Heart right ventricle (tissue), 16 donors: ENCODE data around the gene PEPD. TPM values are rescaled to one million over a fixed set of nuclear protein-coding genes. Genes with fewer than 3 reads are reported as not detected.
A peak's percentile ranks its signal among the peaks of the same experiment; 100 is the strongest.

Experiments
- ATAC-seq, 8 donors: fragments of 200-7000 bp; cut with Tn5 transposase; one replicate each; pipeline ENCODE4 v1.9.1; 2020; ENCODE audit warnings: mild to moderate bottlenecking in 8 of 8, moderate library complexity in 8 of 8, moderate number of reproducible peaks in 1 of 8
- DNase-seq, 2 donors: peaks; one replicate each; pipeline ENCODE4 v3.0.0-alpha.2; 2020
- H3K27ac ChIP-seq, 10 donors: fragments of 200-600 bp; sonication (generic) in 2 of 10; one replicate each; pipeline versions ENCODE4 v1.5.0 to v1.8.0; 2020 to 2022; ENCODE audit warnings: mild to moderate bottlenecking in 3 of 10
- H3K27me3 ChIP-seq, 7 donors: fragments of 200-600 bp; one replicate each; pipeline ENCODE4 v1.8.0; 2021 to 2022; ENCODE audit warnings: mild to moderate bottlenecking in 2 of 7
- H3K36me3 ChIP-seq, 9 donors: fragments of 200-600 bp; sonication (generic) in 1 of 9; one replicate each; pipeline versions ENCODE4 v1.5.0 to v1.8.0; 2020 to 2022; ENCODE audit warnings: mild to moderate bottlenecking in 2 of 9
- H3K4me1 ChIP-seq, 9 donors: fragments of 200-600 bp; sonication (generic) in 1 of 9; one replicate each; pipeline versions ENCODE4 v1.5.0 to v1.8.0; 2020 to 2022; ENCODE audit warnings: mild to moderate bottlenecking in 4 of 9
- H3K4me3 ChIP-seq, 10 donors: fragments of 200-600 bp; sonication (generic) in 2 of 10; one replicate each; pipeline versions ENCODE4 v1.5.0 to v1.8.0; 2020 to 2022; ENCODE audit warnings: mild to moderate bottlenecking in 7 of 10, moderate library complexity in 2 of 10
- H3K9me3 ChIP-seq, 11 donors: fragments of 200-600 bp in 10 of 11; sonication (generic) in 2 of 11; one replicate each; pipeline versions ENCODE4 v1.5.0 to v1.8.0; 2013 to 2022; ENCODE audit warnings: mild to moderate bottlenecking in 2 of 11, control low read depth in 1 of 11, moderate library complexity in 1 of 11
- WGBS, 2 donors: extraction: QIAGEN DNeasy Blood & Tissue Kit; methylation state at CpG; one replicate each; pipeline ENCODE4 v1.1.7; 2013; ENCODE audit warnings: inconsistent platforms in 1 of 2; 5-methylcytosine and 5-hydroxymethylcytosine counted together
- intact Hi-C, 10 donors: fragments of 100-400 bp; cut with DNase I; formaldehyde crosslinking; loops; one replicate each; pipeline versions ENCODE4 v1.11.1 to v1.14.2; 2022
- polyA plus RNA-seq, 2 donors: library from polyadenylated mRNA; stranded (reverse); fragments of 200-250 nt; gene quantifications; one replicate each; pipeline ENCODE4 v1.2.3, GENCODE V29; 2013
- total RNA-seq, 10 donors: library from RNA; stranded (reverse); fragmentation: NEBNext Ultra II Directional in 3 of 10; extraction: Animal tissue kit (Norgen Biotek cat#: 25700) in 3 of 10; gene quantifications; one replicate each; pipeline versions ENCODE4 v1.2.1 to v1.2.4, GENCODE V29; 2021 to 2023
- TF ChIP-seq, protein P1 (sequence below), 9 donors: fragments of 200-600 bp; sonication (generic) in 2 of 9; IDR thresholded peaks; one replicate each; pipeline versions ENCODE4 v1.5.0 to v1.8.0; 2021 to 2022; ENCODE audit warnings: antibody characterized with exemption in 9 of 9, mild to moderate bottlenecking in 5 of 9, moderate library complexity in 1 of 9
- donor health status: Arrhythmogenic right ventricular cardiomyopathy.
- donor health status: ischemic (EF 13 %, LVEDD 7.1; RV severe dilation, severe dysfunction).
- donor health status: healthy with polysubstance abuse.
- donor health status: DM: no; HTN: yes; CAD: no.
- donor health status: DM: no; HTN: no; CAD: no.
- donor health status: ischemic (EF 25% LVEDD 6.9; RV normal size, moderate dysfunction).
- donor health status: ischemic (EF 25% LVEDD 5.7; RV mildly dilated, moderate dysfunction).
- donor health status: healthy.
- donor health status: DM: yes; HTN: yes; CAD: no.
- donor health status: Ischemic cardiomyopathy.
- donor health status: ischemic (EF 35%, LVEDD 5.7; RV mildly dilated, moderate dysfunction).
- donor health status: nonischemic (EF 11% LVEDD 7.7; RV severe dilation, severe dysfunction).
- donor health status: DM: yes; HTN: yes; CAD: no.
- donor health status: PGD.
- donor health status: ischemic (EF 29% LVEDD 5.4; RV normal size, mild dysfunction).
- donor health status: nonischemic (EF 23%, LVEDD 6.1; RV moderate dilation, normal function).

Gene PEPD
- total and polyA plus RNA-seq, 12 donors = 20.4 to 47.7 (median 26.8) TPM

DNA sequence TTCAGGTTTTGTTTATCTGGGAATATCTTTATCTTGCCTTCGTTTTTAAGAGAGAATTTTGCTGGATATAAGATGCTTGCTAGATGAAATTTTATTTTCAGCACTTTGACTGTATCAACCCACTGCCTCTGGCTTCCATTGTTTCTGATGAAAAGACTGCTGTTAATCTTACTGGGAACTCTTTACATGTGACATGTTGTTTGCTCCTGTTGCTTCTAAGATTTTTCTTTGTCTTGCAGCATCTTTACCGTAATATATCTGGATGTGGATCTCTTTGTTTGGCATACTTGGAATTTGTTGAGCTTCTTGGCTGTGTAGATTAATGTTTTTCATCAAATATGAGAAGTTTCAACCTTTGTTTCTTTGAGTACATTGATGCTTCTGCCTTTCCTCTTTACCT, 166.1 kb downstream of the PEPD start:
- 67 to 77% methylated on average over 2 of the region's 2 CpGs for WGBS, 2 donors
- H3K36me3 ChIP-seq = no peaks in the 10 kb centered on the region
- H3K4me1 ChIP-seq = no peaks in the 10 kb centered on the region
- H3K4me3 ChIP-seq = no peak overlapping the region
- TF ChIP-seq, protein P1, sequence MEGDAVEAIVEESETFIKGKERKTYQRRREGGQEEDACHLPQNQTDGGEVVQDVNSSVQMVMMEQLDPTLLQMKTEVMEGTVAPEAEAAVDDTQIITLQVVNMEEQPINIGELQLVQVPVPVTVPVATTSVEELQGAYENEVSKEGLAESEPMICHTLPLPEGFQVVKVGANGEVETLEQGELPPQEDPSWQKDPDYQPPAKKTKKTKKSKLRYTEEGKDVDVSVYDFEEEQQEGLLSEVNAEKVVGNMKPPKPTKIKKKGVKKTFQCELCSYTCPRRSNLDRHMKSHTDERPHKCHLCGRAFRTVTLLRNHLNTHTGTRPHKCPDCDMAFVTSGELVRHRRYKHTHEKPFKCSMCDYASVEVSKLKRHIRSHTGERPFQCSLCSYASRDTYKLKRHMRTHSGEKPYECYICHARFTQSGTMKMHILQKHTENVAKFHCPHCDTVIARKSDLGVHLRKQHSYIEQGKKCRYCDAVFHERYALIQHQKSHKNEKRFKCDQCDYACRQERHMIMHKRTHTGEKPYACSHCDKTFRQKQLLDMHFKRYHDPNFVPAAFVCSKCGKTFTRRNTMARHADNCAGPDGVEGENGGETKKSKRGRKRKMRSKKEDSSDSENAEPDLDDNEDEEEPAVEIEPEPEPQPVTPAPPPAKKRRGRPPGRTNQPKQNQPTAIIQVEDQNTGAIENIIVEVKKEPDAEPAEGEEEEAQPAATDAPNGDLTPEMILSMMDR (IDR thresholded peaks at IDR 0.05) = no peak
- no peak for DNase-seq
- H3K27ac ChIP-seq = no peak overlapping the region
- peaks cover 0 to 18% (median 2%) of the 10 kb centered on the region in 11 donors for H3K9me3 ChIP-seq
- ATAC-seq = no peak
- intact Hi-C loops = no loop called here
- H3K27me3 ChIP-seq = peaks cover 0 to 4% (median 0%) of the 10 kb centered on the region in 7 donors

DNA sequence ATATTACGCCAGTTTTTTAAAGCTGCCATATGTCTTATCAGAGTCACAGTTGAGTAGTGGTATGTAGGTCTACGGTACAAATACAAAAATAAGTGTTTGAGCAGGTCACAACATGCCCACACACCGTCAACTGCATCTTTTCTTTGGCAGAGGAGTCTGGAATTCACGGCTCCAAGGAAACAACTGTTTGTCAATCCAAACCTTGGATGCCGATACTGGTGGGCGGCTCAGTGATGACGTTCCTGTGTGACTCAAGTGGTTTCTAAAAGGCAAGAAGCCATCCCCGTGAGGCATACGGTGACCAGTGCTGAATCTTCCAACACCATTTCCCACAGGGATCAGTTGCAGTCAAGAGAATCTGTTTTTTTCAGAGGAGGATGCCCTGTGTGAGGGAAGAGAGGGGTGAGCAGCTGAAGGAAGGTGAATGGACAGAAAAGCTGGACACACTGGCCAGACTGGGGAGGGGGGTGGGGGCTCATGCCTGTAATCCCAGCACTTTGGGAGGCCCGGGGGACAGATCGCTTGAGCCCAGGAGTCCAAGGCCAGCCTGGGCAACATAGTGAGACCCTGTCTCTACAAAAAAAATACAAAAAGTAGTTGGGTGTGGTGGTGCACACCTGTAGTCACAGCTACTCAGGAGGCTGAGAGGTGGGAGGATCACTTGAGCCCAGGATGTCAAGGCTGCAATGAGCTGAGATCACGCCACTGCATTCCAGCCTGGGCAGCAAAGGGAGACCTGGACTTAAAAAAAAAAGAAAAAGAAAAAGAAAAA, 170.9 kb downstream of the PEPD start:
- H3K4me3 ChIP-seq = no peak overlapping the region
- WGBS, 2 donors = 63 to 69% methylated on average over 12 of the region's 12 CpGs
- H3K4me1 ChIP-seq = peaks cover 0 to 4% (median 0%) of the 10 kb centered on the region in 9 donors
- H3K36me3 ChIP-seq = no peaks in the 10 kb centered on the region
- peaks cover 0 to 36% (median 15%) of the 10 kb centered on the region in 7 donors for H3K27me3 ChIP-seq
- H3K9me3 ChIP-seq = peaks cover 0 to 9% (median 0%) of the 10 kb centered on the region in 11 donors
- TF ChIP-seq, protein P1 (IDR thresholded peaks at IDR 0.05) = no peak
- intact Hi-C loops = no loop called here
- DNase-seq = no peak
- ATAC-seq = peak in 2 of 8 donors; percentile 34 to 78
- H3K27ac ChIP-seq = no peak overlapping the region

DNA sequence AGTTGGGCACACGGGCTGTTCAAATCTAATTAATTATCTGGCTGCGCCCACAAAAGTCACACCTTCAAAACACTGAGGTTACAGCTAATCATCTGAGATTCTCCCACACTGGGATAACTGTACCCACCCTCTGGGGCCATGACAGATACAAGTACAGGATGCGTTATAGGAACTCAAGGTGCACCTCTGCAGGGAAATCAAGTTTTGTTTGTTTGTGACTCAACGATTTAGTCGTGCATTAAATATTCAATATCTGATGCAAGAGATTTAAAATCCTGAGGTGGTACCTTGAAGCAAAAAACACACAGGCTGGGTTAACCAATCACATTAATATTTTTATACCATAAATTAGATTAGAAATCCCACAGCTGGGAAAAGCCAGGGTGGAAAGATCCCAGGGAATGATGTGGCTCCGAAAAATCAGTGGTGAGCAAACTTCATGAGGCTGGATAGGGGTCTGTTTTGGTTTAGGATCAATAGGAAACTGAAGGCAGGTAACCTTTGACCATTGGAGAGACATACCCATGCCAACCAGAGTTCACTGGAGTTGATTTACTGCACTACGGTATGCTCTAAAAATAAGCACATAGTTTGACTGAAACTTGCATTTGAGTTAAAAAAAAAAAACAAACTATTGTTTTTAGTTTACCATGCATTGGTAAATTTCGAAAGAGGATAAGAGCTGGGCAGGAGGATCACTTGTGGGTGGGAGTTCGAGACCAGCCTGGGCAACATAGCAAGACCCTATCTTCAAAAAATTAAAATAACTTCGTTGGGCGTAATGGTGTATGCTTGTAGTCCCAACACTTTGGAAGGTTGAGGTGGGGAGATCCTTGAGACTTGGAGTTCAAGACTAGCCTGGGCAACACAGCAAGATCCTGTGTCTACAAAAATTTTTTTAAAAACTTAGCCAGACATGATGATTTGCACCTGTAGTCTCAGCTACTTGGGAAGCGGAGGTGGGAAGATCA, 172.0 kb downstream of the PEPD start:
- H3K9me3 ChIP-seq = no peaks in the 10 kb centered on the region
- ATAC-seq (no peak), DNase-seq (no peak)
- H3K36me3 ChIP-seq = no peaks in the 10 kb centered on the region
- H3K27me3 ChIP-seq = peaks cover 0 to 45% (median 23%) of the 10 kb centered on the region in 7 donors
- TF ChIP-seq, protein P1 (IDR thresholded peaks at IDR 0.05) = no peak
- H3K27ac ChIP-seq = no peak overlapping the region
- intact Hi-C loops = no loop called here
- H3K4me1 ChIP-seq = peaks cover 0 to 4% (median 0%) of the 10 kb centered on the region in 9 donors
- no peak overlapping the region for H3K4me3 ChIP-seq
- WGBS, 2 donors = 85 to 86% methylated on average over 12 of the region's 12 CpGs

DNA sequence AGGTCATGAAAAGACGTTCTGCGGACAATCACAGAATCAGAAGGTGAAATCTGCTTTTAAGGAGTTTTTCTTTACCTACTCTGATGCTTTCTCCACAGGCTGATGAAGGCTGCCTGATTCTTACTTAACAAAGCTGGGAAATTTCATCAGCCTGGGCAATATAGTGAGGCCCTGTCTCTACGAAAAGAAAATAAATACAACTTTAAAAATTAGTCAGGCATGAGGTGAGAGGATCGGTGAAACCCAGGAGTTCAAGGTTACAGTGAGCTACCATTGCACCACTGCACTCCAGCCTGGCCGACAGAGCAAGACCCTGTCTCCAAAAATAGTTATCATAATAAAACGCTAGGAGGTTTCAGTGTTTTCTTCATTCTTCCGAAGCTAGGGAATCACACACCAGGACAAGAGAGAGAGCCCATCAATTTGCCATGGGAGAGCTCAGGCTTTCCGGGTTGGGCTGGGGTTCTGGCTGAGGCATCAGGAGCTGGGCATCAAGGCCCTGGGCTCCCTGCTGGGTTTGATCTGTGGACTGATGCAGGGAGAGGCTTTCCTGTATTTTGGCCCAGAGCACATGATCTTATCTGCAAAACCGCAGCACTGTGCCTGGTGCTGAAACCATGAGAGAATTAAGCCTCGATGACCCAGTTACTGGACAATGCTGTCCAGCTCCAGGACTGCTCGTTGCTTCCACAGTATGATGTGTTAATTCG, 173.1 kb downstream of the PEPD start:
- H3K27me3 ChIP-seq = peaks cover 0 to 47% (median 23%) of the 10 kb centered on the region in 7 donors
- ATAC-seq = no peak
- no peak overlapping the region for H3K4me3 ChIP-seq
- peaks cover 0 to 11% (median 3%) of the 10 kb centered on the region in 9 donors for H3K4me1 ChIP-seq
- intact Hi-C loops = no loop called here
- no peaks in the 10 kb centered on the region for H3K9me3 ChIP-seq
- WGBS, 2 donors = 65 to 66% methylated on average over 12 of the region's 12 CpGs
- TF ChIP-seq, protein P1 (IDR thresholded peaks at IDR 0.05) = no peak
- DNase-seq = no peak
- no peaks in the 10 kb centered on the region for H3K36me3 ChIP-seq
- no peak overlapping the region for H3K27ac ChIP-seq
